GM18505 (cell line): ENCODE data around the gene ZDHHC13.

Source experiments
- ATAC-seq: cut with Tn5 transposase; IDR thresholded peaks from one replicate; pipeline ENCODE4 v1.9.1; 2021; ENCODE audit not compliant: unreplicated experiment
- POLR2A ChIP-seq: IDR thresholded peaks from 4 replicates; pipeline ENCODE4 v1.6.1; 2011; ENCODE audit warnings: borderline replicate concordance; ENCODE audit not compliant: insufficient read depth, insufficient read length; ENCODE audit errors: extremely low read depth

ZDHHC13 gene

GRCh38 chr11:19191530-19192169, 74.7 kb downstream of the ZDHHC13 start:
- ATAC-seq = no peak

GRCh38 chr11:19193916-19194315, 76.9 kb downstream of the ZDHHC13 start:
- no peak for ATAC-seq
- TF ChIP-seq POLR2A = no peak

More at GRCh38 chr11:19191530-19192169, 74.7 kb downstream of the ZDHHC13 start:
- TF ChIP-seq POLR2A = no peak

GRCh38 chr11:19194620-19195308, 77.8 kb downstream of the ZDHHC13 start:
- TF ChIP-seq POLR2A = no peak
- no peak for ATAC-seq

DNA sequence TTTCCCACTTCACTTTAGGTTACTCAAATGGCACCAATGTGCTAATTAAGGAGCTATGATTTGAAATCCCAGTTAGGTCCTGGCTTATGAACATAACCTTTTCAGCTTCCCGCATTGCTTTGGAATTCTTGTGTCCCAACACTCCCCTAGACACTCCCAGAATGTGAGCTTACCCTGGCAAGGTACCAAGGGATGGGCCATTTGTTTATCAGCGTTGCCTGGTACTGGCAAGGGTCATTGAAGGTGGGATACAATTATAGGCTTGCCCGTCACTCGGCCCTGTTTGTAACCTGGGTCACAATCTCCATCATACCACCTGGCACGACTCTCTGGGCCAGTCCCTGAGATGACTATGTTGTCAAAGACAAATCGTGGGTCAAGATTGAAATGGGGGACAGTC, 79.5 kb downstream of the ZDHHC13 start:
- no peak for ATAC-seq
- no peak for TF ChIP-seq POLR2A

DNA sequence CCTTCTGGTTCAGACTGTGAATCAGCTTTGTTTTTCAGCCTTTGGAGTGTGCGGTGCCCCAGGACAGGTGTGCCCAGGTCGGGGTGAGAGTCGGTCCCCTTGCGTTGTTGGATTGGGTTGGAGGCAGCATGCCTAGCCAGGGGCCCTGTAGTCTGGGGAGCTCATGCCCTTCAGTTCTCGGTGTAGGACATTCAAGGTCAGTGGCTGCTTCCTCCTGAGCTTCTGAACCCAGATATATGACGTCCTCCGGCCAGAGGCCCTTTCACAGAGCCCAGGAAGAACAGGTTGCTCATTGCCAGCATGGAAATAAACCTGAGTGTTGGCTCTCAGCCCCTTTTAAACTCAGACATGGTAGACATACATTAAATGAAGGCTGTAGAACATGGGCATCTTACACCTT, 82.1 kb downstream of the ZDHHC13 start:
- ATAC-seq = no peak
- TF ChIP-seq POLR2A = no peak

DNA sequence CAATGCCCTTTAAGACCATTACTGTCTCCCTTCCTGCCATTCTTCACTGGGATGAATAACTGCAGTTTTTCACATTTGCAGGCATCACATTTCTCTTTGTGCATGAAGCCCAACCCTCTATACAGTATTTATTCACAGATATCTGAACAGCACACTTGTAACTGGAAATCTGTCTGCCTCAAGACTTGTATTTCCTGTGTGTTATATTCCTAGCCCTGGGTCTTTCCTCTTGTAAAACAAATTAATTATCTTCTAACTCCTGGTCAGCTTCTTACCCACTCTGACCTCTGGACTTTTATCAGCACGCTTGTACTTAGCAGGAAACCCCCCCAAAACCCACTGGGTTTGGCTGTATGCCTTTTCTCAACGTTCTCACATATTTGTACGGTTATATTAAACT, 82.8 kb downstream of the ZDHHC13 start:
- no peak for ATAC-seq
- TF ChIP-seq POLR2A = no peak

DNA sequence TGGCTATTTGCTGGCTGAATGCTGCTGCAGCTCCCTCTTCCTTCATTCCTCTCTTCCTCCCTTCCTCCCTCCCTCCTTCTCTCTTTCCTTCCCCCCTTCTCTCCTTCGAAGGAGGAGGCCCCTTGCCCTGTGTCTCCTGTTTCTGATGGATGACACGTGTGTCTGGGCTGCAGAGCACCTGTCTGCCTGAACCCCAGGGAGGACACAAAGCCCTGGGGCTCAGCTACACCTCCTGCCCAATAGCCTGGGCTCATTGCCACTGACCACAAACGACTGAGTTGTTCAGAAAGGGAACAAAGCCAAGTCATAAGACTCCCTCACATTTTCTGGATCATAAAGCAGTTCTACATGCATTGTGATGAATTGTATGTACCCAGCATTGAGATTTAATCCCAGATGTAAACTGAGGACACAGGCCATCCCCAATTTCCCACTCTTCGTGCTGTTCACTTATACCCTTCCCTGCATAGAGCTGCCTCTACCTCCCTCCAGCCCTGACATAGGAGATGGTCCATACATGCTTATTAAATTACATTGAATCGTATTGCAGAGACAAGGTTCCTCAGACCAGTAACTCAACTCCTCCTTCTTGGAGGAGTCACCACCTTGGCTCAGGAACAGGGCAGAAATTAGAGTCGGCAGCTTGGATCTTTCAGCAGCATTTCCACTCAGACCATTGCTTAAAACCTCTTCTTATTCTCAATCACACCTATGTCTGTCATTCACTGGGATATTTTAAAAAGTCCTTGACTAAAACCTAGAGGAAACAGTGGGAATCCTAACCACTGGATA, 83.6 kb downstream of the ZDHHC13 start:
- TF ChIP-seq POLR2A = no peak

GRCh38 chr11:19201737-19202605, 85.0 kb downstream of the ZDHHC13 start, which contains the start of gene CSRP3:
CSRP3 (minus strand) TSS chr11:19201983; CDS start chr11:19192448, 9,535 bp downstream.
- TF ChIP-seq POLR2A = no peak
- ATAC-seq = no peak

More for the DNA sequence above, 83.6 kb downstream of the ZDHHC13 start:
- ATAC-seq = no peak

- ATAC-seq = no peak
- TF ChIP-seq POLR2A = no peak
These were observed 87.9 kb downstream of the ZDHHC13 start for GRCh38 chr11:19204836-19205235.

DNA sequence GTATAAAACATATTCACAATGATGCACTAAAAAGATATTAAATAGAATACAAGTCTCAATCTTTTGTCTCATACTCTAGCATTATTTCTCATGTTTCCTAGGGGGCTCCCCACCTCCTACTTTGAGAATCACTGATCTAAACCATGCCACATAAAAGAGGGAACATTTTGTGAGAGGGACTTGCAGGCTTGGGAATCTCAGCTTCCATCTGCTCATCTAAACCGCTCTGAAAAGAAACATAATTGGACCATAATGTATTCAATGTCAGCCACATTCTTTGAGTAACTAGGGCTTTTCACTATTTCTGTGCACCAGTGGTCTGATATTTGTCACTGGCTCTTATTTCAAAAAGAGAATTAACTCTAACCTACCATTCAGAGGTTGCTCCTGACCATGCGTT, 91.2 kb downstream of the ZDHHC13 start:
- TF ChIP-seq POLR2A = no peak

DNA sequence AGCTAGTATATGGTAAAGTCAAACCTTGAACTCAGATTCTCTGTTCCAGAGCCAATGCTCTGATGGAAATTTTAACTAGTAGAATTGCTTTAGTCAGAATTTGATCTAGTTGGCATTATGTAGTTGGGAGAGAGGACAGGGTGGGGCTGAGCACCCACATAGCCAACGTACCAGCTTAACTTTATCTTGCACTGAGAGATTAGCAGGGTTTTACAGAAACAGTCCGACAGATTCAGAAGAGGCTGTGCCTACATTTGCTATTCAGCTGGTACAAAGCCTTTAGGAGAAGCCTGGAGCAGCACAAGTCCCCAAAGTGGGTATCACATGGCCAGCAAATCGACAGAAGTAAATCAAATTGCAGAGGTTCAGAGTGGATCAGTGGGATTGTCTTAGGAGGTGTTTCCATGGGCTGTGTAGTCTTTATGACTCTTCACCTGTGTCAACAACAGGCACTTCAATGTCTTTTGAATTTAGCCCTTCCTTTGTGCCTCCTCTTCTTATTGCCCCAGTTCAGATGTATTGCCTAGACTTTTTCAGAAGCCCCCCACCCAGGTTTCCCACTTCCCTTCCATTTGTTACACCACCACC, 92.1 kb downstream of the ZDHHC13 start:
- no peak for TF ChIP-seq POLR2A
- no peak for ATAC-seq

More for the DNA sequence above, 91.2 kb downstream of the ZDHHC13 start:
- ATAC-seq = no peak

DNA sequence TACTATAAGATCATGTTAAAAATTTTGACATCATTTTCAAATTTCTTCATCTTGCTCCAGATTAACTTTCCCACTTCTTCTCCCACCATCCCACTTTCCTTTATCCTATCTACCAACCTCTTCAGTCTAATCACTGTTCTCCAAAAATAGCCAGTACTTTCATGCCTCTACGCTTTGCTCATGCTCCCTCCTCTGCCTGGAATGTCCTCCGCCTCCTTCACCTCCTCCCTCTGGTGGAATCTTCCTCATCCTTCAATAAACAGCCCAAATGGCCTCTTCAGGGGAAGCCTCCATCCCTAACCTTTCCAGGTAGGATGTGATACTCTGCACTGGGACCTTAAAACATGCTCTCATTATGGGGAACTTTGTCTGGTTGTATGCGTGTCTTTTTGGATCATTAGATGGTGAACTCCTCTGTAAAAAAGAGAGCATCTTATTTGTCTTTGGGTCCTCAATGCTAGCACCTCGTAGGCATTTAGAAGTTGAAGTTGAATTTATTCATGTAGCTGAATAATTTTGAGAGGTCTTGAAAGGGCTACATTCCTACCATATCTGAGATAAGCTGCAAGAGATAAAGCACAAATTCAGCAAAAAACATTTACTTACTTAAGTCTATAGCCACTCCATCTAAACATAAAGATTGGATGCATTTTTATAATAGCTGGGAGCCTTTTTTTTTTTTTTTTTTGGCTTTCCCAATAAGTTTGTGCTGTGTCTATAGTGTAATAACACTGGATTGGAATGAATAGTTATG, 92.8 kb downstream of the ZDHHC13 start:
- no peak for ATAC-seq
- TF ChIP-seq POLR2A = no peak
